Right atrium auricular region (tissue), 2 donors: ENCODE measurements around the gene SMIM24. TPM values are rescaled to one million over a fixed set of nuclear protein-coding genes. Genes with fewer than 3 reads are reported as not detected.
"Not testable (repeated sequence)": the region's sequence is repeated elsewhere in the genome, so short reads cannot be mapped to it uniquely, and the experiment has no call there.

ENCODE experiments used
- DNase-seq: peaks from one replicate; pipeline ENCODE4 v3.0.0-alpha.2; 2019; ENCODE audit warnings: low spot score
- H3K27ac ChIP-seq, 2 donors: fragments of 200-600 bp; sonication (generic); 1 replicate in 1 of 2; 2 replicates in 1 of 2; pipeline ENCODE4 v1.5.1; 2016 to 2019
- H3K27me3 ChIP-seq, 2 donors: fragments of 200-600 bp; sonication (generic); one replicate each; pipeline versions ENCODE4 v1.5.1 to v1.6.0; 2017 to 2019
- H3K36me3 ChIP-seq: fragments of 200-600 bp; sonication (generic); one replicate; pipeline ENCODE4 v1.5.1; 2016
- H3K4me1 ChIP-seq, 2 donors: fragments of 200-600 bp; sonication (generic); one replicate each; pipeline versions ENCODE4 v1.5.1 to v1.6.0; 2017 to 2019
- H3K4me3 ChIP-seq, 2 donors: fragments of 200-600 bp; sonication (generic); 1 replicate in 1 of 2; 2 replicates in 1 of 2; pipeline ENCODE4 v1.5.1; 2017 to 2019; ENCODE audit warnings: mild to moderate bottlenecking in 1 of 2, moderate library complexity in 1 of 2
- H3K9me3 ChIP-seq, 2 donors: fragments of 200-600 bp; sonication (generic); one replicate each; pipeline ENCODE4 v1.5.1; 2019
- CTCF ChIP-seq, 2 donors: fragments of 200-600 bp; sonication (generic); IDR thresholded peaks; one replicate each; pipeline ENCODE4 v1.5.1; 2019; ENCODE audit warnings: antibody characterized with exemption in 2 of 2
- total RNA-seq, 2 donors: library from RNA; depleted of rRNA; stranded (reverse); fragments of >200 nt; gene quantifications; one replicate each; pipeline ENCODE4 v1.1.0, GENCODE V29; 2016

The SMIM24 gene
- total RNA-seq, 2 donors from 2014 or later: not detected

- no peaks in the 10 kb centered on the region for H3K36me3 ChIP-seq
- peaks cover 0 to 55% of the 10 kb centered on the region in 2 donors for H3K4me1 ChIP-seq
- H3K27ac ChIP-seq: no peak overlapping the region
- TF ChIP-seq CTCF (IDR thresholded peaks at IDR 0.05): no peak
- H3K27me3 ChIP-seq: no peaks in the 10 kb centered on the region
- H3K9me3 ChIP-seq: no peaks in the 10 kb centered on the region
- DNase-seq: no peak
- no peak overlapping the region for H3K4me3 ChIP-seq
Observed at GRCh38 chr19:3512562-3513228, 32.4 kb upstream of the SMIM24 start.

GRCh38 chr19:3511506-3512251 lies 31.4 kb upstream of the SMIM24 start:
- Histone ChIP-seq H3K4me1 (peaks cover 0 to 61% of the 10 kb centered on the region in 2 donors), H3K27ac (no peak overlapping the region), H3K36me3 (no peaks in the 10 kb centered on the region), H3K27me3 (no peaks in the 10 kb centered on the region), H3K4me3 (no peak overlapping the region), H3K9me3 (no peaks in the 10 kb centered on the region)
- no peak for DNase-seq
- TF ChIP-seq CTCF (IDR thresholded peaks at IDR 0.05): no peak

- no peak overlapping the region for H3K27ac ChIP-seq
- no peak for TF ChIP-seq CTCF (IDR thresholded peaks at IDR 0.05)
- H3K9me3 ChIP-seq: no peaks in the 10 kb centered on the region
- DNase-seq: no peak
- H3K27me3 ChIP-seq: no peaks in the 10 kb centered on the region
- no peaks in the 10 kb centered on the region for H3K36me3 ChIP-seq
- peaks cover 0 to 53% of the 10 kb centered on the region in 2 donors for H3K4me1 ChIP-seq
- no peak overlapping the region for H3K4me3 ChIP-seq
Observed at GRCh38 chr19:3510727-3511126, 30.4 kb upstream of the SMIM24 start.

GRCh38 chr19:3509566-3509989 lies 29.3 kb upstream of the SMIM24 start:
- Histone ChIP-seq H3K4me1 (peaks cover 0 to 59% of the 10 kb centered on the region in 2 donors), H3K27ac (no peak overlapping the region), H3K27me3 (no peaks in the 10 kb centered on the region), H3K4me3 (no peak overlapping the region), H3K9me3 (no peaks in the 10 kb centered on the region), H3K36me3 (no peaks in the 10 kb centered on the region)
- DNase-seq: no peak
- no peak for TF ChIP-seq CTCF (IDR thresholded peaks at IDR 0.05)

GRCh38 chr19:3508771-3509535 lies 28.6 kb upstream of the SMIM24 start:
- Histone ChIP-seq H3K36me3 (no peaks in the 10 kb centered on the region), H3K27me3 (no peaks in the 10 kb centered on the region), H3K4me3 (no peak overlapping the region), H3K9me3 (no peaks in the 10 kb centered on the region), H3K4me1 (peaks cover 0 to 59% of the 10 kb centered on the region in 2 donors), H3K27ac (no peak overlapping the region)
- no peak for DNase-seq
- no peak for TF ChIP-seq CTCF (IDR thresholded peaks at IDR 0.05)

GRCh38 chr19:3508121-3508661 lies 27.9 kb upstream of the SMIM24 start:
- H3K27me3 ChIP-seq, H3K36me3 ChIP-seq, DNase-seq, H3K4me3 ChIP-seq, H3K27ac ChIP-seq, H3K9me3 ChIP-seq: not testable (repeated sequence)
- H3K4me1 ChIP-seq: peaks cover 0 to 55% of the 10 kb centered on the region in 2 donors
